SK-N-SH (cell line): ENCODE measurements around the gene KCNJ5. TPM values are rescaled to one million over a fixed set of nuclear protein-coding genes. Genes with fewer than 3 reads are reported as not detected.

ENCODE experiments used
- CTCF ChIA-PET: fragments of 300-600, 350-600 bp; formaldehyde crosslinking; extraction: SDS; loops from one replicate; lab custom pipeline; 2021; lab: Yijun Ruan, JAX
- POLR2A ChIA-PET: fragments of 350-600 bp; sonication (Branson Sonifier 250); formaldehyde crosslinking; extraction: SDS; loops from one replicate; lab custom pipeline; 2020; ENCODE audit warnings: antibody characterized with exemption, inconsistent platforms; lab: Yijun Ruan, JAX
- DNase-seq: peaks from one replicate; pipeline ENCODE4 v3.0.0; 2012
- H2AFZ ChIP-seq: fragments of 200-600 bp; sonication (generic); 2 replicates; pipeline ENCODE4 v1.8.1; 2016; ENCODE audit warnings: antibody characterized with exemption, mild to moderate bottlenecking, low read depth
- H3F3A ChIP-seq: fragments of 200-600 bp; sonication (generic); replicated peaks from 2 replicates; pipeline ENCODE3; 2016; ENCODE audit warnings: antibody characterized with exemption, mild to moderate bottlenecking; ENCODE audit not compliant: insufficient read depth
- H3K27ac ChIP-seq, 2 experiments: fragments of 200-500 bp in 1 of 2; fragments of 200-600 bp in 1 of 2; sonication (Bioruptor generic) in 1 of 2; sonication (generic), shearing (Covaris generic) in 1 of 2; 2 replicates each; pipeline versions ENCODE4 v1.5.1 to v1.6.1; 2014 to 2016; ENCODE audit warnings: low read depth in 2 of 2, inconsistent platforms in 1 of 2, low read length in 1 of 2, mild to moderate bottlenecking in 1 of 2, mixed read lengths in 1 of 2
- H3K27me3 ChIP-seq: fragments of 200-600 bp; sonication (generic), shearing (Covaris generic); 2 replicates; pipeline ENCODE4 v1.6.1; 2016; ENCODE audit warnings: mixed run types; ENCODE audit not compliant: insufficient read depth
- H3K36me3 ChIP-seq, 2 experiments: fragments of 200-500 bp in 1 of 2; fragments of 200-600 bp in 1 of 2; sonication (Bioruptor generic) in 1 of 2; sonication (generic) in 1 of 2; replicated peaks in 1 of 2; 2 replicates each; pipeline versions ENCODE3 to v1.5.1; 2014 to 2016; ENCODE audit warnings: low read length in 1 of 2, mild to moderate bottlenecking in 1 of 2; ENCODE audit not compliant: insufficient read depth in 2 of 2, control insufficient read depth in 1 of 2
- H3K4me1 ChIP-seq, 2 experiments: fragments of 200-500 bp in 1 of 2; fragments of 200-600 bp in 1 of 2; sonication (Bioruptor generic) in 1 of 2; sonication (generic), shearing (Covaris generic) in 1 of 2; 2 replicates each; pipeline versions ENCODE4 v1.5.1 to v1.6.1; 2014 to 2016; ENCODE audit warnings: low read depth in 1 of 2, low read length in 1 of 2, mixed run types in 1 of 2; ENCODE audit not compliant: insufficient read depth in 2 of 2, control insufficient read depth in 1 of 2
- H3K4me2 ChIP-seq: fragments of 200-600 bp; sonication (generic), shearing (Covaris generic); 2 replicates; pipeline ENCODE4 v1.6.1; 2017; ENCODE audit warnings: mixed run types
- H3K4me3 ChIP-seq, 2 experiments: fragments of 200-500 bp in 1 of 2; fragments of 200-600 bp in 1 of 2; sonication (Bioruptor generic) in 1 of 2; sonication (generic), shearing (Covaris generic) in 1 of 2; 2 replicates each; pipeline versions ENCODE4 v1.5.1 to v1.8.1; 2014 to 2016; ENCODE audit warnings: low read depth in 2 of 2, inconsistent platforms in 1 of 2, low read length in 1 of 2, mild to moderate bottlenecking in 1 of 2, mixed read lengths in 1 of 2, moderate library complexity in 1 of 2
- H3K79me2 ChIP-seq: fragments of 200-600 bp; sonication (generic); 2 replicates; pipeline ENCODE4 v1.8.1; 2017; ENCODE audit warnings: mild to moderate bottlenecking; ENCODE audit not compliant: insufficient read depth
- H3K9ac ChIP-seq: fragments of 200-600 bp; sonication (generic); 2 replicates; pipeline ENCODE4 v1.6.1; 2017; ENCODE audit warnings: mixed run types
- H3K9me2 ChIP-seq: fragments of 200-600 bp; sonication (generic); 2 replicates; pipeline ENCODE4 v1.6.1; 2017; ENCODE audit warnings: mixed run types
- H3K9me3 ChIP-seq: fragments of 200-600 bp; sonication (generic); 2 replicates; pipeline ENCODE4 v1.6.1; 2017; ENCODE audit warnings: mixed run types, mild to moderate bottlenecking, moderate library complexity
- H4K20me1 ChIP-seq: fragments of 200-600 bp; sonication (generic); 2 replicates; pipeline ENCODE4 v1.6.1; 2017; ENCODE audit warnings: mild to moderate bottlenecking, mixed run types; ENCODE audit not compliant: insufficient read depth
- CHD2 ChIP-seq: fragments of 150-350 bp; IDR thresholded peaks from 2 replicates; pipeline ENCODE4 v1.6.1; 2018; ENCODE audit warnings: low read length; ENCODE audit not compliant: partially characterized antibody
- EP300 ChIP-seq, 2 experiments: IDR thresholded peaks; 2 replicates each; pipeline versions ENCODE4 v1.4.0 to v1.6.1; 2012; ENCODE audit warnings: borderline replicate concordance in 1 of 2, low read depth in 1 of 2, low read length in 1 of 2
- EZH2phosphoT487 ChIP-seq: fragments of 200-600 bp; sonication (generic); IDR thresholded peaks from 2 replicates; pipeline ENCODE4 v1.6.1; 2017; ENCODE audit warnings: low read depth, mixed run types, mild to moderate bottlenecking, antibody characterized with exemption, moderate library complexity, borderline replicate concordance
- FOSL2 ChIP-seq: IDR thresholded peaks from 2 replicates; pipeline ENCODE4 v1.4.0; 2012; ENCODE audit warnings: low read depth, mild to moderate bottlenecking, moderate library complexity, borderline replicate concordance
- FOXJ3 ChIP-seq: sonication (generic); formaldehyde crosslinking; IDR thresholded peaks from 2 replicates; pipeline ENCODE4 v1.5.1; 2020; ENCODE audit warnings: mild to moderate bottlenecking, missing genetic modification reagents
- JUND ChIP-seq: IDR thresholded peaks from 2 replicates; pipeline ENCODE4 v1.4.0; 2012
- NFIC ChIP-seq: IDR thresholded peaks from 2 replicates; pipeline ENCODE4 v1.4.0; 2012; ENCODE audit warnings: borderline replicate concordance
- NRF1 ChIP-seq: IDR thresholded peaks from 2 replicates; pipeline ENCODE4 v1.6.1; 2012; ENCODE audit warnings: low read depth, mild to moderate bottlenecking, low read length
- POLR2AphosphoS5 ChIP-seq: IDR thresholded peaks from 2 replicates; pipeline ENCODE4 v1.6.1; 2012; ENCODE audit warnings: low read depth, low read length
- RAD21 ChIP-seq: IDR thresholded peaks from 2 replicates; pipeline ENCODE4 v1.6.1; 2012; ENCODE audit warnings: mild to moderate bottlenecking, low read length
- RCOR1 ChIP-seq: fragments of 150-350 bp; IDR thresholded peaks from 2 replicates; pipeline ENCODE4 v1.6.1; 2017; ENCODE audit warnings: antibody characterized with exemption, low read length
- RXRA ChIP-seq: IDR thresholded peaks from 2 replicates; pipeline ENCODE4 v1.4.0; 2012; ENCODE audit warnings: low read depth, mild to moderate bottlenecking, borderline replicate concordance
- SIN3A ChIP-seq: IDR thresholded peaks from 2 replicates; pipeline ENCODE4 v1.6.1; 2012; ENCODE audit warnings: low read depth, mild to moderate bottlenecking, low read length, moderate library complexity, borderline replicate concordance
- SMC3 ChIP-seq: IDR thresholded peaks from 2 replicates; pipeline ENCODE4 v1.6.1; 2012; ENCODE audit warnings: low read depth, low read length, improper control_type of control experiment
- TAF1 ChIP-seq: IDR thresholded peaks from 2 replicates; pipeline ENCODE4 v1.6.1; 2012; ENCODE audit warnings: low read depth, mild to moderate bottlenecking, low read length, moderate library complexity, borderline replicate concordance
- TCF12 ChIP-seq: IDR thresholded peaks from 2 replicates; pipeline ENCODE4 v1.4.0; 2012
- USF2 ChIP-seq: fragments of 150-350 bp; IDR thresholded peaks from 2 replicates; pipeline ENCODE4 v1.6.1; 2017; ENCODE audit warnings: antibody characterized with exemption, low read length, low read depth, borderline replicate concordance
- YY1 ChIP-seq: IDR thresholded peaks from 2 replicates; pipeline ENCODE4 v1.4.0; 2012; ENCODE audit warnings: low read depth, mild to moderate bottlenecking
- WGBS: methylation state at CpG from one replicate; pipeline ENCODE4 v1.1.6; 2017; ENCODE audit warnings: low lambda C conversion rate; 5-methylcytosine and 5-hydroxymethylcytosine counted together
- polyA plus RNA-seq, 3 experiments: library from polyadenylated mRNA; depleted of rRNA; stranded (reverse); fragments of >200 nt; gene quantifications; 2 replicates each; pipeline ENCODE4 v1.2.3, GENCODE V29; 2012
- TF ChIP-seq, protein P1 (sequence below): IDR thresholded peaks from 2 replicates; pipeline ENCODE4 v1.4.0; 2012; ENCODE audit warnings: low read depth
- TF ChIP-seq, protein P2 (sequence below): IDR thresholded peaks from 2 replicates; pipeline ENCODE4 v1.6.1; 2012; ENCODE audit warnings: mild to moderate bottlenecking, low read depth, low read length, moderate library complexity

The KCNJ5 gene
- polyA plus RNA-seq, 1 of the 3 experiments (the other 2 are of a cell fraction) = 0.03 TPM

DNA sequence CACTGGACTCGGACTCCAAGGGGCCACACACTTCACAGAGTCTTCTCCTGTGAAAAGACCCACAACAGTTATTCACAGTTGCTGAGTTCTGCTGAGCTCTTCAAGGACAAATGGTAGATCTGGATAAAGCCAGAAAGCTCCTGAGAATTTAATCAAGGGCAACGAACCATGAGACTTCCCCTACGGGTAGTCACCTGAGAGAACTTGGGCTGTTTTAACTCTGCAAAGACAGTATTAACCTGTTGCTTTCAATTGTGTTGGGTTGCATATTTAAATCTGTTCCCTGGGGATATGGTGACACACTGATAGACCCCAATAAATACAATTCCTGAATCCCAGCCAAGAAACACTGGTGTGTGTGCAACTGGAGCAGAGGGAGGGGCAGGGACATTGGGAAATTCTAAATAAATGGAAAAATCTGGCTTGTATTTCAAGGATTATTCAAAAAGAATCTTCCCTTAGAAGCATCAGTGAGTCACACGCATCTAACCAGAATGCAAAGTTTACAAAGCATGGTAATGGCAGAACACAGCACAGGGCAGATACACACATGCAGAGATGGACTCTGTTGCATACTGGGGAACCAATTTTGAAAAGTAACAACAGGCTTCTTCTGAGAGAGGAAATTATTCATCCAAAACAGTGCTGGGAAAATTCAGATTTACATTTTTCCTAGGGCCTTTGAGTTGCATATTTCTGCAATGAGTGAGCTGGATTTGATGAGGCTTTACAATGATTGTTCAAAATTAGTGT lies 28.1 kb upstream of the KCNJ5 start:
- 69% methylated on average over 4 of the region's 4 CpGs for WGBS
- H3K4me2 ChIP-seq = peak overlapping the region; percentile 45; the same call in 1 of the 2 replicates

DNA sequence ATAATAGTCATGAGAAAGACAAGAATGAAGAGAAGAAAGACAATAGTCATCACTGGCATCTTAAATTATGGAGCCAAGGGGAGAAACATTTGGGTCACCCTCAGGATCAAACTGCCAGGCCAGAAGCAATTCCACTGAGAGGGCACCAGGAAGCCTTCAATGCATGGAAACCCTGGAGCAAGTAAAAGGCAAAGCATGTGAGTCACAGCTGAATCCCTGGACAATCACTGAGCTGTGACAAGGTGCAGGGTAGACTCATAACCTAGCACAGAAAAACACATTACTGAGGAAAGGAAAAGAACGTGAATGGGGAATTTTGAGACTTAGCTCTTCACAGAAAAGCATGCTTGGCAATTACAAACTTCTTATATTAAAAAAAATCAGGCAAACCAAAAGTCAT lies 25.7 kb upstream of the KCNJ5 start:
- 42% methylated on average over 1 of the region's 1 CpG for WGBS
- no peak overlapping the region for H3K4me2 ChIP-seq
- no peak overlapping the region for H2AFZ ChIP-seq
- no peak overlapping the region for H3K4me3 ChIP-seq
- no peaks in the 10 kb centered on the region for H3K9me2 ChIP-seq
- peaks cover 0 to 14% of the 10 kb centered on the region in 2 experiments; a peak in 3 of 4 replicates for H3K4me1 ChIP-seq
- no peak overlapping the region for H3K9ac ChIP-seq
- H3K79me2 ChIP-seq = no peaks in the 10 kb centered on the region
- peaks cover 17% of the 10 kb centered on the region for H3F3A ChIP-seq
- H3K36me3 ChIP-seq = no peaks in the 10 kb centered on the region
- H4K20me1 ChIP-seq = no peaks in the 10 kb centered on the region
- no peaks in the 10 kb centered on the region for H3K27me3 ChIP-seq
- ChIA-PET POLR2A (no interaction called here), CTCF (interaction anchor here (1.4 to 1.8 kb wide), 2 partner anchors 19 to 693 kb away, joined by 3 to 11 read pairs; no protein-coding TSS in a partner anchor)
- no peak for DNase-seq
- H3K27ac ChIP-seq = no peak overlapping the region
- no peaks in the 10 kb centered on the region for H3K9me3 ChIP-seq
- TF ChIP-seq EP300 (IDR thresholded peaks at IDR 0.05; ENCODE audit: borderline replicate concordance in 1 of 2, low read depth in 1 of 2, low read length in 1 of 2) (no peak), EZH2phosphoT487 (no peak), YY1 (no peak), SIN3A (no peak), NFIC (no peak), NRF1 (no peak), USF2 (no peak), RAD21 (no peak), CHD2 (no peak), RXRA (no peak), SMC3 (no peak), FOXJ3 (CRISPR knock-in tag) (no peak), RCOR1 (no peak)
- TF ChIP-seq, protein P1, sequence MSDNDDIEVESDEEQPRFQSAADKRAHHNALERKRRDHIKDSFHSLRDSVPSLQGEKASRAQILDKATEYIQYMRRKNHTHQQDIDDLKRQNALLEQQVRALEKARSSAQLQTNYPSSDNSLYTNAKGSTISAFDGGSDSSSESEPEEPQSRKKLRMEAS = no peak
- TF ChIP-seq, protein P2, sequence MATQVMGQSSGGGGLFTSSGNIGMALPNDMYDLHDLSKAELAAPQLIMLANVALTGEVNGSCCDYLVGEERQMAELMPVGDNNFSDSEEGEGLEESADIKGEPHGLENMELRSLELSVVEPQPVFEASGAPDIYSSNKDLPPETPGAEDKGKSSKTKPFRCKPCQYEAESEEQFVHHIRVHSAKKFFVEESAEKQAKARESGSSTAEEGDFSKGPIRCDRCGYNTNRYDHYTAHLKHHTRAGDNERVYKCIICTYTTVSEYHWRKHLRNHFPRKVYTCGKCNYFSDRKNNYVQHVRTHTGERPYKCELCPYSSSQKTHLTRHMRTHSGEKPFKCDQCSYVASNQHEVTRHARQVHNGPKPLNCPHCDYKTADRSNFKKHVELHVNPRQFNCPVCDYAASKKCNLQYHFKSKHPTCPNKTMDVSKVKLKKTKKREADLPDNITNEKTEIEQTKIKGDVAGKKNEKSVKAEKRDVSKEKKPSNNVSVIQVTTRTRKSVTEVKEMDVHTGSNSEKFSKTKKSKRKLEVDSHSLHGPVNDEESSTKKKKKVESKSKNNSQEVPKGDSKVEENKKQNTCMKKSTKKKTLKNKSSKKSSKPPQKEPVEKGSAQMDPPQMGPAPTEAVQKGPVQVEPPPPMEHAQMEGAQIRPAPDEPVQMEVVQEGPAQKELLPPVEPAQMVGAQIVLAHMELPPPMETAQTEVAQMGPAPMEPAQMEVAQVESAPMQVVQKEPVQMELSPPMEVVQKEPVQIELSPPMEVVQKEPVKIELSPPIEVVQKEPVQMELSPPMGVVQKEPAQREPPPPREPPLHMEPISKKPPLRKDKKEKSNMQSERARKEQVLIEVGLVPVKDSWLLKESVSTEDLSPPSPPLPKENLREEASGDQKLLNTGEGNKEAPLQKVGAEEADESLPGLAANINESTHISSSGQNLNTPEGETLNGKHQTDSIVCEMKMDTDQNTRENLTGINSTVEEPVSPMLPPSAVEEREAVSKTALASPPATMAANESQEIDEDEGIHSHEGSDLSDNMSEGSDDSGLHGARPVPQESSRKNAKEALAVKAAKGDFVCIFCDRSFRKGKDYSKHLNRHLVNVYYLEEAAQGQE = no peak

More for the DNA sequence above, 28.1 kb upstream of the KCNJ5 start:
- ChIA-PET POLR2A (no interaction called here), CTCF (no interaction called here)
- H3K9ac ChIP-seq = no peak overlapping the region; the same call in 1 of the 2 replicates
- no peaks in the 10 kb centered on the region for H3K9me2 ChIP-seq
- H3K9me3 ChIP-seq = no peaks in the 10 kb centered on the region
- H3K36me3 ChIP-seq = no peaks in the 10 kb centered on the region
- DNase-seq = no peak
- H3K79me2 ChIP-seq = no peaks in the 10 kb centered on the region
- no peaks in the 10 kb centered on the region for H3K27me3 ChIP-seq
- TF ChIP-seq FOSL2 (peak; percentile 35; the same call in 1 of the 2 replicates), POLR2AphosphoS5 (no peak), EP300 (IDR thresholded peaks at IDR 0.05; ENCODE audit: borderline replicate concordance in 1 of 2, low read depth in 1 of 2, low read length in 1 of 2) (no peak), TAF1 (no peak), TCF12 (peak; percentile 25; the same call in 1 of the 2 replicates), USF2 (no peak), YY1 (peak; percentile 27; the same call in 1 of the 2 replicates), JUND (peak; percentile 51; the same call in 1 of the 2 replicates), NFIC (no peak), SIN3A (no peak)
- peak overlapping the region in 1 of 2 experiments; percentile 57; a peak in 2 of 4 replicates for H3K27ac ChIP-seq
- H4K20me1 ChIP-seq = no peaks in the 10 kb centered on the region
- peak overlapping the region; percentile 1; the same call in 1 of the 2 replicates for H2AFZ ChIP-seq
- peaks cover 0 to 15% of the 10 kb centered on the region in 2 experiments; a peak in 3 of 4 replicates for H3K4me1 ChIP-seq
- peaks cover 17% of the 10 kb centered on the region for H3F3A ChIP-seq
- H3K4me3 ChIP-seq = no peak overlapping the region
